GM19351 (cell line): ENCODE results near the gene ID4.

Experiments
- ATAC-seq: cut with Tn5 transposase; IDR thresholded peaks from one replicate; pipeline ENCODE4 v1.9.1; 2021; ENCODE audit warnings: mild to moderate bottlenecking, moderate library complexity; ENCODE audit not compliant: unreplicated experiment

The ID4 gene

DNA sequence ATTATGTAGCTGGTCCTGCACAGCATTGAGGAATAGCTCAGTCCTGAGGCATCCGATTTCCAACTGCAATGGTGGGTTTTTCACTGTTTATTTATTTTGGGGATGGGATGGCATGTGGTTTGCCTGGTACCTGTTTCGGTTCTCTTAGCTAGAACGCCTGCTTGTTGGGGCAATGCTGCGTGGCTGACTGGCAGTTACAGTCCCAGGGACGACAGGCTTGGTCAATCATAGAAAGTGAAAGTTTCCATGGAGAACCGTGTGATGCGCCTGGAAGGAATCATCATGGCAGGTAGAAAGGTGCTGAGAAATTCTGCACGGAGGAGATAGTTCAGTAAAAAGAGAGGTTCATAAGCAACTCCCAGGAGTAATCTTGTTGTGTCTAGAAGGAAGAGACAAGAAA is 18.4 kb downstream of the ID4 start:
- ATAC-seq: no peak

GRCh38 chr6:19857139-19857538 is 20.0 kb downstream of the ID4 start:
- no peak for ATAC-seq

DNA sequence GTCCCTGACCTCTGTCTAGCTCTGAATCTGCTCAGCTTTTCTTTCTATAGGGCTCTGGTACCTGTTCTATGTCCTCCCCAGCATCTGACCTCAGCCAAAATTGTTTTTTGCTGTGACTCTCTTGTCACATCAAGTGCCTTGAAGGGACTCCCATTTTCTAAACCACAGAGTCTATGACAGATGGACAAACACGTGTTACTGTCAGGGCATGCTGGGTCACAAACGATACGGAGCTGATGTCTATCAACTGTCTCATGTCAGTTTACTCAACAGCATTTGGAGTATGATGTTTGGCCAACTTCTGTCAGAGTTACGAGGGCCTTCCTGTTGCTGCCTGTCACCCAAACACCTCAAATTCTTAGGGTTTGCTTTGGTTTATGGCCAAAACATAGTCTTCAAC is 20.5 kb downstream of the ID4 start:
- no peak for ATAC-seq

GRCh38 chr6:19860235-19860877 is 23.2 kb downstream of the ID4 start:
- ATAC-seq: no peak

- no peak for ATAC-seq
Observed at GRCh38 chr6:19864285-19864684, 27.1 kb downstream of the ID4 start.

DNA sequence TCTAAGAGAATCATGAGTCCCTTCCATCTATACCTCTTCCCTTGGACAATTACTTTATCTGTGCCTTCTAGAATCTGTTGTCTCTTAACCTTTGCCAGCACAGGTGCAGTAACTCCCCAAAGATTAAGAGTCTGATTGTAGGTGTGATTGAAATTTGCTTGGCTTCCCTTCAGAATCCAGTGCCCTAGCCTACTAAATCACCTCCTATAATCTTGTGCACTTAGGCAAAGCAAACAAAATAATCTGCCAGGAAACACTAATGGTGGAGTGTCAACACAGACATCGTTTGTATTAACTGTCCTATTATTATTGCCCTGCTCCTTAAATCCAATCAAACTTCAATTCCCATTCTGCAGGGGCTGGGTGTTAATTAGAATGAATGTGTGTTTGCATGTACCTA is 28.0 kb downstream of the ID4 start:
- ATAC-seq: no peak

- no peak for ATAC-seq
Observed at GRCh38 chr6:19866173-19866984, 29.2 kb downstream of the ID4 start.

- no peak for ATAC-seq
Observed at GRCh38 chr6:19866985-19867627, 29.9 kb downstream of the ID4 start.

DNA sequence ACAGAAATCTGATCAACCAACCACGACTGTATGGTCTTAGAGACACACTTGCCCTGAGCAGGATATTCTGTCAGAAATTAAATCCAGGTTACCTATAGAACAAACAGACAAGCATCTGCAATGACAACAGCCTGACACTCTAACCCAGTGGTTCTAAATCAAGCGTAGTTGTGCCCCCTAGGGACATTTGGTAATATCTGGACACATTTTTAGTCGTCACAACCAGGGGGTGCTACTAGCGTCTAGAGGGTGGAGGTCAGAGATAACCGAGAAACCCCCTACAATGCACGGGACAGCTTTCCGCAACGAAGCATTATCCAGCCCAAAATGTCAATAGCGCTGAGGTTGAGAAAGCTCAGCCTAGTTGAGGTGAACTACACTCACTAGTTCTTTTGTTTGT is 32.3 kb downstream of the ID4 start:
- ATAC-seq: no peak

DNA sequence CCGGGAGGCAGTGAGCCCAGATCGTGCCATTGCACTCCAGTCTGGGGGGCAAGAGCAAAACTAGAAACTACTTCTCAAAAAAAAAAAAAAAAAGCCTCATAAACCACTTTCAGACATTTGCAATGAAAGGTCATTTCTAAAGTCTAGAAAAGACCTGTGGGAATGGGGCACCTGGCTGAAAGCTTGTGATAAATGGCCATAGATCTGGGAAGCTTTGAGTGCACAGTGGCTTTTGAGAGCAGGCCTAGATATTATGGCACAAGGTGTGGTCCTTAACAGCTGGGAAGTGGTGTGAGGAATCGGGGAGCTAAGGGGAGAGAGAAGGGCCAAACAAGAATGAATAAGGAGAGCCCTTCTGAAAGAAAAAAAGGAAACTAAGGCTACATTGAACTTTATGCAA is 33.2 kb downstream of the ID4 start:
- no peak for ATAC-seq

- no peak for ATAC-seq
Observed at GRCh38 chr6:19873031-19873430, 35.9 kb downstream of the ID4 start.

DNA sequence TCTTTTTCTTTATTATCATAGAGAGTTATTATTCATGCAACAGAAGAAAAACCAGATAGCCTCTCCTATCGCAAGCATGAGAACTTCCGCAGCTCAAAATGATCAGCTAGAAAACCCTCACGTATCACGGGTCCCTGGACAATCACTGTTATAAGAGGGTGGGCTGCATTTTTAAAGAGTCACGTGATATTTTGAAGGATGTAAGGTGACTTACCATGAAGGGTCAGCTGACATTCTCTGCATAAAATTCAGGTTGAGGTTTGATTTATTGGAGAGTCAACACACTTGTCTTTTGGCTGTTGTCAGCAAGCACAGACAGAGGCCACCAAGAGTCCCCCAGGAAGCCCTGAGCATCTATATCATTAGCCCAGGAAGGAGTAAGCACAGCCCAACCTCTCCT is 39.5 kb downstream of the ID4 start:
- no peak for ATAC-seq

DNA sequence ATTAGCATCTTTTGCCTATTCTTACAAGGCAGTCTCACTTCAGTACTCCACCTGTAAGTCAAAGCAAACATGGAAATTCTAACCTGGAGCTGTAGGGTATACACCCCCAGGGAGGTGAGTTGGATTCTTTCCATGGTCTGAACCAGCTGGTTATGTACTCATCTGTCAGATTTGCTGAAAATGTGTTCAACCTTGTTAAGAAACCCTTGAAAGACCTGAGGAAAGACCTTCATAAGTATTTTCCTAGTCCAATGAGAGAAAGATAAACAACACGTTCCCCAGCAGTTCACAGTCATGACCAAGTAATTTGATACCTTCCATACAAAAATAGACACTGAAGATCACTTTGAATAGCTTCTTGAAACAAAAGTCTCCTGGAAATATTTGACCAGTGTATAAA is 42.5 kb downstream of the ID4 start:
- ATAC-seq: no peak

DNA sequence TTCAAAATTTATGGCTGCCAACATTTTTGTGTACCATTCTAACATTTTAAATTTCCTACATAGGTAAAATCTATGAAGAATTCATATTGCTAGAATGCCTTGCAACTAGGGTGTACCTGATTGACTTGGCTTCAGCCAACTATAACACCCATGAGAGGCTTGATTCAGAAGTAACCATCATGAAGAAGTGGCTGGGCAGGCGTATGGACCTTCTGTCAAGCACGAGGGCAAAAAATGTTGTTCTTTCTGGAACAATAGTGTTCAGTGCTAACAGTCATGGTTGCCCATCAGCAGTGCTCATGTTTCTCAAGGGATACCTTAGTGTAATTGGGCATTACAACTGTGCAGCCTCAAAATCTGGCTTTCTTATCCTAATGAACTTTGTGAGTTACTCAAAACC is 42.9 kb downstream of the ID4 start:
- ATAC-seq: no peak

- ATAC-seq: no peak
Observed at GRCh38 chr6:19891451-19891850, 54.3 kb downstream of the ID4 start.
